DND-41 (cell line): Measurements from ENCODE around the gene TMBIM4.

Experiments
- ATAC-seq: fragments of 200-7000 bp; cut with Tn5 transposase; 3 replicates; pipeline ENCODE4 v1.9.1; 2021; ENCODE audit warnings: low read depth; ENCODE audit not compliant: insufficient read depth
- DNase-seq: peaks from one replicate; pipeline ENCODE4 v3.0.0-alpha.2; 2020
- H2AFZ ChIP-seq: 2 replicates; pipeline ENCODE4 v1.6.0; 2012; ENCODE audit warnings: low read depth, low read length
- H3K27ac ChIP-seq: 2 replicates; pipeline ENCODE4 v1.5.1; 2012; ENCODE audit warnings: low read length, inconsistent platforms
- H3K27me3 ChIP-seq: fragments of 200-600 bp; sonication (generic); 2 replicates; pipeline ENCODE4 v1.6.0; 2012; ENCODE audit warnings: low read length, mild to moderate bottlenecking, inconsistent platforms; ENCODE audit not compliant: insufficient read depth, poor library complexity
- H3K36me3 ChIP-seq: 2 replicates; pipeline ENCODE4 v1.5.1; 2012; ENCODE audit warnings: low read length, inconsistent platforms; ENCODE audit not compliant: insufficient read depth
- H3K4me1 ChIP-seq: 2 replicates; pipeline ENCODE4 v1.5.1; 2012; ENCODE audit warnings: mild to moderate bottlenecking, low read length; ENCODE audit not compliant: insufficient read depth
- H3K4me2 ChIP-seq: 2 replicates; pipeline ENCODE4 v1.6.0; 2012; ENCODE audit warnings: mild to moderate bottlenecking, moderate library complexity, low read length, inconsistent platforms; ENCODE audit not compliant: insufficient read depth
- H3K4me3 ChIP-seq, 2 experiments: fragments of 200-600 bp in 1 of 2; shearing (Covaris generic) in 1 of 2; 2 replicates each; pipeline ENCODE4 v1.5.1; 2012 to 2016; ENCODE audit warnings: inconsistent platforms in 2 of 2, low read length in 2 of 2, mild to moderate bottlenecking in 2 of 2, low read depth in 1 of 2, moderate library complexity in 1 of 2
- H3K79me2 ChIP-seq: 2 replicates; pipeline ENCODE4 v1.6.0; 2012; ENCODE audit warnings: low read length, inconsistent platforms; ENCODE audit not compliant: insufficient read depth
- H3K9ac ChIP-seq: 2 replicates; pipeline ENCODE4 v1.6.0; 2012; ENCODE audit warnings: low read depth, mild to moderate bottlenecking, inconsistent platforms, low read length, moderate library complexity
- H3K9me3 ChIP-seq: 2 replicates; pipeline ENCODE4 v1.5.1; 2012; ENCODE audit warnings: low read length, moderate library complexity, mild to moderate bottlenecking, inconsistent platforms; ENCODE audit not compliant: insufficient read depth, severe bottlenecking
- H4K20me1 ChIP-seq: 2 replicates; pipeline ENCODE4 v1.6.0; 2012; ENCODE audit warnings: low read length; ENCODE audit not compliant: insufficient read depth
- CTCF ChIP-seq: IDR thresholded peaks from 2 replicates; pipeline ENCODE4 v1.5.1; 2012; ENCODE audit warnings: borderline replicate concordance, low read length, moderate library complexity, mild to moderate bottlenecking; ENCODE audit not compliant: poor library complexity, severe bottlenecking; ENCODE audit errors: extremely low read depth
- EZH2 ChIP-seq: IDR thresholded peaks from 3 replicates; pipeline ENCODE4 v1.6.1; 2012; ENCODE audit warnings: borderline replicate concordance, low read depth, mild to moderate bottlenecking, moderate library complexity, low read length, inconsistent platforms; ENCODE audit not compliant: severe bottlenecking

The TMBIM4 gene

GRCh38 chr12:66130267-66131066 is 39.3 kb downstream of the TMBIM4 start, which contains the start of gene LLPH:
LLPH (minus strand) TSS chr12:66130750; CDS start chr12:66129106, 1,644 bp downstream.
- H3K79me2 ChIP-seq = peaks cover 67% of the 10 kb centered on the region
- peak within 1 kb of the TSS; percentile 72 for H3K9ac ChIP-seq
- H3K36me3 ChIP-seq = peaks cover 44% of the 10 kb centered on the region
- H4K20me1 ChIP-seq = peaks cover 2% of the 10 kb centered on the region; the same call in 1 of the 2 replicates
- DNase-seq (peak; percentile 88), ATAC-seq (peak; percentile 97)
- peak within 1 kb of the TSS; percentile 87 for H3K27ac ChIP-seq
- H3K27me3 ChIP-seq = no peaks in the 10 kb centered on the region
- no peaks in the 10 kb centered on the region for H3K9me3 ChIP-seq
- peak within 1 kb of the TSS; percentile 92 for H2AFZ ChIP-seq
- peaks cover 44% of the 10 kb centered on the region for H3K4me1 ChIP-seq
- H3K4me3 ChIP-seq = peak within 1 kb of the TSS; percentile 57 to 76
- TF ChIP-seq CTCF (no peak), EZH2 (no peak)
- peak within 1 kb of the TSS; percentile 94 for H3K4me2 ChIP-seq

GRCh38 chr12:66129934-66130266 is 39.9 kb downstream of the TMBIM4 start:
- Histone ChIP-seq H3K79me2 (peaks cover 73% of the 10 kb centered on the region), H3K4me1 (peaks cover 44% of the 10 kb centered on the region), H2AFZ (peak overlapping the region; percentile 85), H3K9ac (peak overlapping the region; percentile 72), H4K20me1 (peaks cover 5% of the 10 kb centered on the region; the same call in 1 of the 2 replicates), H3K36me3 (peaks cover 50% of the 10 kb centered on the region), H3K27ac (peak overlapping the region; percentile 87), H3K27me3 (no peaks in the 10 kb centered on the region), H3K4me3 (peak overlapping the region; percentile 57 to 76), H3K9me3 (no peaks in the 10 kb centered on the region), H3K4me2 (peak overlapping the region; percentile 94)
- TF ChIP-seq CTCF (no peak), EZH2 (no peak)
- ATAC-seq = peak; percentile 1; the same call in 1 of the 3 replicates
- DNase-seq = no peak

GRCh38 chr12:66127650-66128049 is 42.1 kb downstream of the TMBIM4 start:
- Histone ChIP-seq H2AFZ (no peak overlapping the region), H4K20me1 (peaks cover 12% of the 10 kb centered on the region; the same call in 1 of the 2 replicates), H3K79me2 (peaks cover 73% of the 10 kb centered on the region), H3K27ac (no peak overlapping the region), H3K4me3 (no peak overlapping the region), H3K9me3 (no peaks in the 10 kb centered on the region), H3K9ac (no peak overlapping the region), H3K4me2 (no peak overlapping the region; the same call in 1 of the 2 replicates), H3K27me3 (no peaks in the 10 kb centered on the region), H3K4me1 (peaks cover 40% of the 10 kb centered on the region), H3K36me3 (peaks cover 64% of the 10 kb centered on the region)
- no peak for ATAC-seq
- DNase-seq = no peak
- no peak for TF ChIP-seq CTCF
